IgD-negative memory B cell (primary cell): ENCODE measurements around the gene MAP2K6. TPM values are rescaled to one million over a fixed set of nuclear protein-coding genes. Genes with fewer than 3 reads are reported as not detected.
"Not testable (repeated sequence)": the region's sequence is repeated elsewhere in the genome, so short reads cannot be mapped to it uniquely, and the experiment has no call there.

Source experiments
- H3K27ac Mint-ChIP-seq, 3 donors: one replicate each; pipeline ENCODE4 v1.8.0; 2020 to 2022; ENCODE audit warnings: mild to moderate bottlenecking in 3 of 3, mixed read lengths in 3 of 3, moderate library complexity in 1 of 3
- H3K27me3 Mint-ChIP-seq: one replicate; pipeline ENCODE4 v1.8.0; 2021; ENCODE audit warnings: mixed read lengths
- H3K36me3 Mint-ChIP-seq: one replicate; pipeline ENCODE4 v1.8.0; 2020; ENCODE audit warnings: mild to moderate bottlenecking, mixed read lengths
- H3K4me1 Mint-ChIP-seq, 3 donors: one replicate each; pipeline ENCODE4 v1.8.0; 2020 to 2022; ENCODE audit warnings: mixed read lengths in 3 of 3, mild to moderate bottlenecking in 1 of 3
- H3K4me3 Mint-ChIP-seq, 4 donors: one replicate each; pipeline ENCODE4 v1.8.0; 2020 to 2022; ENCODE audit warnings: mild to moderate bottlenecking in 4 of 4, mixed read lengths in 4 of 4, moderate library complexity in 3 of 4
- H3K9me3 Mint-ChIP-seq, 3 donors: one replicate each; pipeline ENCODE4 v1.8.0; 2020 to 2021; ENCODE audit warnings: mixed read lengths in 3 of 3, mild to moderate bottlenecking in 1 of 3
- polyA plus RNA-seq: library from polyadenylated mRNA; unstranded; fragments of 300-500 nt; fragmentation: Illumina TruSeq; gene quantifications from one replicate; pipeline ENCODE4 v1.2.3, GENCODE V29; 2021

Gene MAP2K6
- polyA plus RNA-seq, 1 donor from 2014 or later = 7.5 TPM

DNA sequence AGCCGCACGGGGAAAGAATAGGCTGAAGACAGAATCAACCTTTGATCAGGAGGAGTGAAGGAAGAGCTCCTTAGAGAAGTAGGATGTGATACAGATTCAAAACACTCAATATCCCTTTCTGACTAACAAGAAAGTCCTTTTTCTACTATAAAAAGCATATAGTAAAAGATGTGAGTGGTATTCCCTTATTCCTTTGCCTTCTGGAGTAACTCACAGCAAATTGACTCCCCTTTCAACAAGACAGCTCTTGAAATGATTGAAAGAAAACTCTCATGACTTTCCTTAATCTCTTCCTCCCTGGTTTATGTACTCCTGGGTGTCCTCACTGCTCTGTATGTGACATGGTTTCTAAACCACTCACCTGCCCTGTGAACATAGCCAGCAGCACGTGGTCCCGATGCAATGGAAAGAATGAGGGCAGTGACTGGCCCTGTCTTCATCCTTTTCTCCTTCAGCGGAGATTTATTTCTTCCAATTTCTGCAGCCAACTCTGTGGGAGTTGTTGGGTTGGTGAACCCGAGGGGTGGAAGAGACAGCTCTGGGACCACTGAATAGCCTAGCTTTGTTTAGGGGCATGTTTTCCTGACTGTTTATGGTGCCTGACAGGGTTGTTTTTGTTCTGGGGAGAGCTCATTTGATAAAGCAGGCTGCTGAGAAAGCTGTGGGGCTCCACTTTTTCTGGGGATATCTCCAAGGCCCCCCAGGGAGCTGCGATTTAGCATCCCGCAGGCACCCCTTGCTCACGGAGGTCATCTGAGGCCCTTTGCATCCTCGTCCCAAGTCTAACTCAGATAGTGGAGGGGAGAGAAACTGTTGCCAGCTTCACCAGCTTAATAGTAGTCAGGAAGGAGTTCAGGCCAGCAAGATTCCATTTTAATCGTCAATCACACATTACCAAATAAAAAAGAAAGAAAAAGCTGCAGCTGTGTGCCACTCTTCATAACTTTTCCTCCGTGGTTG is 46.7 kb downstream of the MAP2K6 start:
- Mint-ChIP-seq H3K4me1 (peaks cover 4 to 18% (median 14%) of the 10 kb centered on the region in 3 donors), H3K9me3 (no peaks in the 10 kb centered on the region), H3K27ac (no peak overlapping the region), H3K27me3 (no peaks in the 10 kb centered on the region), H3K4me3 (no peak overlapping the region), H3K36me3 (no peaks in the 10 kb centered on the region)

DNA sequence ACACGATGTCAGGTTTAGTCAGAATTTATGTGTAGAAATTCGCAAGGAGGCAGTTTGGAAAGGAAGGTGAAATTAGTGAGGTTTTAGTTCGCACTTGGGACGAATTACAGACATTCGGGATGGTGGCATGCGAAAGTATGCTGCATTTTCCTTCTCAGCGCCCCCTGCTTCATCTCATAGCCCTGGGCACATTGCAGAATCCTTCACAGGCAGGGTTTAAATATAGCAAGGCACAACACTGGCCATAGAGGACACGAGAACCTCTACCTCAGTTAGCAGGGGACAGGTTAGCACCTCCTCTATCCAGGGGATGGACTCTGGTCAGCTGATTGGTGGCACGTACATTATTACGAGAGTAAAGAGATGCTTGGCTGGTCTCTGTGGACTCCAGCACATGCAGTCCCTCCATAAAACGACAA is 47.5 kb downstream of the MAP2K6 start:
- Mint-ChIP-seq H3K36me3 (no peaks in the 10 kb centered on the region), H3K9me3 (no peaks in the 10 kb centered on the region), H3K4me3 (no peak overlapping the region), H3K27ac (no peak overlapping the region), H3K4me1 (peaks cover 0 to 15% (median 9%) of the 10 kb centered on the region in 3 donors), H3K27me3 (no peaks in the 10 kb centered on the region)

DNA sequence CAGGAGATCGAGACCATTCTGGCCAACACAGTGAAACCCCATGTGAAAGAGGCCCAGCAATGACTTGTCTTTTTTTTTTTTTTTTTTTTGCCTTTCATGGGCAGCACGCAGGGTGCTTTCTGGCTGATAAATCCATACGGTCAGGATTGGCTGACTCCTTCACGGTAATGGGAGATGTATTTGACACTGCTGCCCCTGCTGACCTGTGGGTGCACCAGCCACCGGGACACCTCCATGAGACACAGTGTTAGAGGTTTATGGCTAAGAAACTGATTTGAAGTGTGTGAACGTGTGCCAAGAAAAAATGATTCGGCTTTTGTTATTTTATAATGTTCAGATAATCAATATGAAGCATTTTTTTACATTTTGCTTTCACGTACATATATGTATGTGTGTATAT is 48.4 kb downstream of the MAP2K6 start:
- no peaks in the 10 kb centered on the region for H3K27me3 Mint-ChIP-seq
- no peak overlapping the region for H3K4me3 Mint-ChIP-seq
- peaks cover 2% of the 10 kb centered on the region for H3K36me3 Mint-ChIP-seq
- H3K9me3 Mint-ChIP-seq = no peaks in the 10 kb centered on the region
- H3K4me1 Mint-ChIP-seq = peaks cover 0 to 9% (median 8%) of the 10 kb centered on the region in 3 donors
- H3K27ac Mint-ChIP-seq = no peak overlapping the region

DNA sequence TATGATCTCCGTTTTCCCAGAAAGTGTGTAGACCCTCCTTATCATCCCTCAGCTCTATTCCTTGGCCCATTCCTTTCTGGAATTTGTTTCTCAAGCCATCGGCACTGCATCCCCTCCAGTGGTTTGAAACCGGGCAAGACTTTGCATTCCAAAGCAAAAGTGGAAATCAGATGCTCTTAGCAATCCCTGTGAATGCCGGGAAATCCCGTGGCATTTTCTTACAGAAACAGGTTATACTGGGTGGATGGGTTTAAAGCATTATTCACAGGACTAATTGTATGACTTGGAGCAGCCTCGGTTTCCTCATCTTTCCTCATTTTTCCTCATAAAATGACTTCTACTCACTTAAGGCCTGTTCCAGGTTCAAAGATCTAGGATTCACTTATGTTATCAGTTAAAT is 52.0 kb downstream of the MAP2K6 start:
- H3K27me3 Mint-ChIP-seq = no peaks in the 10 kb centered on the region
- H3K4me3 Mint-ChIP-seq = peak overlapping the region in 2 of 4 donors; percentile 35 to 79
- H3K4me1 Mint-ChIP-seq = peaks cover 2 to 7% (median 3%) of the 10 kb centered on the region in 3 donors
- no peaks in the 10 kb centered on the region for H3K9me3 Mint-ChIP-seq
- peaks cover 7% of the 10 kb centered on the region for H3K36me3 Mint-ChIP-seq
- H3K27ac Mint-ChIP-seq = no peak overlapping the region

DNA sequence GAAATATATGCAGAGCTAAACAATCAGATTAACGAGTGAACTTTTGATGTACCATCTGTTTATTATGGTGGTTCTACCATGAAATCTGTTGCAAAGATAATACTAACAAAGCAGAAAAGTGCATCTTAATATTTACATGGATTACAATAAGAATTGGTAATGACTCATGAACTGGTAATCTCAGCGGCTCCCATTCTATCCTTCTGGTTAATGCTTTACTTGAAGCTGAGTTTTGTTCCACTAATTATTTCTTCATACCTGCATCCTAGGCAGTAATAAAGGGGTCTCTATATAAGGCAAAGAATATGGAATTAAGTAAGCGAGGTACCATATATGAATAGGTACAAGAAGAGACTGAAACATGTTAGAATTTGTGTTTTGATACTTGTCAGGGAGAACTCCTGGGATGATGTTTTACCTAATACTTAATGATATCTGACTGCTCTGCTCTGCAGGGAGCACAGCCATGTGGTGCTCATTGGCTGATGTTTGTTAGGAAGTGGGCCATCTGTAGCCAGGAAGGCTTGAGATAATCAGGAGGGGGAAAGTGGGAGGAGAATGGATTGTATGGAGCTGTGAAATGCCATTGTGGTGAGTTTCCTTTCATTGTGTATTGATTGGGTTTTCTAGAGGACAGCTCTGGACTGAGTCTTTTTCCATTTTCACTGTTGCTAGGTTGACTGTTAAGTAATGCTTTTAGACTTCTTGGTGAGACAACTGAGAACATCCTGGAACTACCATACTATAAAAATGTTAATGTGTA is 52.6 kb downstream of the MAP2K6 start:
- peaks cover 2 to 7% (median 3%) of the 10 kb centered on the region in 3 donors for H3K4me1 Mint-ChIP-seq
- no peak overlapping the region for H3K4me3 Mint-ChIP-seq
- H3K36me3 Mint-ChIP-seq = peaks cover 7% of the 10 kb centered on the region
- H3K9me3 Mint-ChIP-seq = no peaks in the 10 kb centered on the region
- no peaks in the 10 kb centered on the region for H3K27me3 Mint-ChIP-seq
- no peak overlapping the region for H3K27ac Mint-ChIP-seq

DNA sequence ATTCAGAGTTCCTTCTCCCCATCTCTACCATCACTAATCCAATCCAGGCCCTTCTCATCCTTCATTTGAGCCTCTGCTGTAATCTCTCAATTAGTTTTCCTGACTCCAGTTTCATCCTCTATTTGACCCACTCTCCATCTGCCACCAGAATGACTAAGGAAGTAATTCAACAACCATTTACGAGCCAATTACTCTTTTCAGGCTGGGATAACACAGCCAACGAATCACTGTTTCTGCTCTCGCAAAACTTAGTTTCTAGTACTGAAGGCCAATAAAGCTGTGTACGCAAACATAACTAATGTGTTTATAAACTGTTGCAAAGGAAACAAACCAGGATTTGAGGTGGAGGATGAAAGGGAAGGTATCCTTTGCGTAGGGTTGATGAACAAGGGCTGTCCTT is 53.7 kb downstream of the MAP2K6 start:
- no peak overlapping the region for H3K4me3 Mint-ChIP-seq
- peaks cover 7% of the 10 kb centered on the region for H3K36me3 Mint-ChIP-seq
- H3K9me3 Mint-ChIP-seq = no peaks in the 10 kb centered on the region
- no peak overlapping the region for H3K27ac Mint-ChIP-seq
- peaks cover 2 to 7% (median 2%) of the 10 kb centered on the region in 3 donors for H3K4me1 Mint-ChIP-seq
- H3K27me3 Mint-ChIP-seq = no peaks in the 10 kb centered on the region

DNA sequence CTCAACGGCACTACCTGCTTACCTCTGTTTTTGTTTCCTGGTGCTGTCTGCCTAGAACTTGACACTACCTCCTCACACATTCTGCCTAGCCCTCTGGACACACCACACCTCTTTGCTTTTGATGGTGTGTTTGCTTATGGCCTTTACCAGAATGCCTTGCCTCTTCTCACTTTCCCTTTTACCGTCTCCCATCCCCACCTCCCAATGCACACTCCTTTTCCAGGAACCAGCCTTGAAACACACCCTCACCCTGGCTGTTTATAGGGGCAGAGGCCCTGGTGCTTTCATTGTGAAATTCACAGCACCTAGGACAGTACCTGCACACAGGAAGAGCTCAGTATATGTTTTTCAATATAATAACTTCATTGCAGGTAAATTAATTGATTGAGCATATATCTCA is 56.2 kb downstream of the MAP2K6 start:
- no peaks in the 10 kb centered on the region for H3K27me3 Mint-ChIP-seq
- no peaks in the 10 kb centered on the region for H3K9me3 Mint-ChIP-seq
- H3K36me3 Mint-ChIP-seq = peaks cover 7% of the 10 kb centered on the region
- no peak overlapping the region for H3K4me3 Mint-ChIP-seq
- H3K4me1 Mint-ChIP-seq = peaks cover 2 to 11% (median 2%) of the 10 kb centered on the region in 3 donors
- no peak overlapping the region for H3K27ac Mint-ChIP-seq

DNA sequence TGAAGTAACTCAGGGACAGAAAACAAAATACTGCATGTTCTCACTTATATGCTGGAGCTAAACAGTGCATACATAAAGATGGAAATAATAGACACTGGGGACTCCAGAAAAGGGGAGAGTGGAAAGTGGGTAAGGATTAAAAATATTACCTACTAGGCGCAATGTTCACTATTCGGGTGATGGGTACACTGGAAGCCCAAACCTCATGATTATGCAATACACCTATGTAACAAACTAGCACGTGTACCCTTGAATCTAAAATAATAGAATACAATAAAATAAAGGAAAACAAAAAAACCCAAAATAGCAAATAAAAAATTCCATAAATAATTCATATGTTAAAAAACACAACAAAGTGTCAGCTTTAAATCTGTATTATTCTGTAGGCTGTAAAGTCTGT is 56.9 kb downstream of the MAP2K6 start:
- Mint-ChIP-seq H3K4me1 (peaks cover 2 to 15% (median 2%) of the 10 kb centered on the region in 3 donors), H3K9me3 (no peaks in the 10 kb centered on the region), H3K27me3 (no peaks in the 10 kb centered on the region), H3K27ac (no peak overlapping the region), H3K36me3 (peaks cover 7% of the 10 kb centered on the region), H3K4me3 (no peak overlapping the region)

DNA sequence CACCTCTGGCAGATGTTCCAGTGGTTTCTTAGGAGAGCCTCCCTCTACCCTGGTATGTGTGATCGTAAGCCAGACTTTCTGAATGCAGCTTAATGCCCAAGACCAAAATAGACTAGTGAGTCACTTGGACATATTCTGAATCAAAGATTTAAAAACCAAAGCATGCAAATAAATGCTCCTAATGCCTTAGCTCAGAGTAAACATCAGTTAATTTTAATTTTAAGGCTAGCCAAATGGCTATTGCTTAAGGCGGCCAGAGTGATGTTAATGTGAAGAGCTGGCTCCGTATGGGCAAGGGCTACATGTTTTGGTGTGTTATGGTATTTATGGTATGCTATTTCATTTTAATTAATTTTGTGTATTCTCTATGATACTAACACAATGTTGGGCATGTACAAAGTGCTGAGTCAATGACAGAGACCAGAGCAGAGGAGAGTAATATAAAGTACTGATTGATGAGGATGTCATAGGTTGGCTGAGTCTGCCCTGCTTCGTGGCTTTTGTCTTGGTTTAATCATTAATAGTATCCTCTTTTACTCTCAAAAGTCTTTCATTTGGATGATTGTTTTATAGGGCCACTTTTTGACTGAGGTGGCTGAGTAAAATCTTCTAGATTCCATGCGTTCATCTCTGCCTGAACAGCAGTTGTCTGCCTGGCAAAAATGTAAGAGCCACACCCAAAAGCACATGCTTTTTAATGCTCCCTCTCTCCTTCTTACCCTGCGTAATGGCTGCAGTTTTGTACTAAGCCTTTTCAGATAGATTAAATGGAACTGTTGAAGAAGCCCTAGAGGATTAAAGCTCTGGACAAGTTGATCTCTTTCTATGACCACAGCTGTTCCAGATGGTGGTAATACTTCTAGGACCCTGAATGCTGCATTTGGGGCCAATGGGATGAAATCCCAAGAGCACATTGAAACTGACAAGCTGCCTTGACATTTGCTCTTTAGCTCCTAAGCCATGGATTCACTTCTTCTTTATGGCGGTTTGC is 59.6 kb downstream of the MAP2K6 start:
- no peak overlapping the region for H3K27ac Mint-ChIP-seq
- H3K36me3 Mint-ChIP-seq = peaks cover 3% of the 10 kb centered on the region
- H3K4me1 Mint-ChIP-seq = peaks cover 4 to 10% (median 9%) of the 10 kb centered on the region in 3 donors
- no peaks in the 10 kb centered on the region for H3K27me3 Mint-ChIP-seq
- H3K4me3 Mint-ChIP-seq = no peak overlapping the region
- no peaks in the 10 kb centered on the region for H3K9me3 Mint-ChIP-seq

DNA sequence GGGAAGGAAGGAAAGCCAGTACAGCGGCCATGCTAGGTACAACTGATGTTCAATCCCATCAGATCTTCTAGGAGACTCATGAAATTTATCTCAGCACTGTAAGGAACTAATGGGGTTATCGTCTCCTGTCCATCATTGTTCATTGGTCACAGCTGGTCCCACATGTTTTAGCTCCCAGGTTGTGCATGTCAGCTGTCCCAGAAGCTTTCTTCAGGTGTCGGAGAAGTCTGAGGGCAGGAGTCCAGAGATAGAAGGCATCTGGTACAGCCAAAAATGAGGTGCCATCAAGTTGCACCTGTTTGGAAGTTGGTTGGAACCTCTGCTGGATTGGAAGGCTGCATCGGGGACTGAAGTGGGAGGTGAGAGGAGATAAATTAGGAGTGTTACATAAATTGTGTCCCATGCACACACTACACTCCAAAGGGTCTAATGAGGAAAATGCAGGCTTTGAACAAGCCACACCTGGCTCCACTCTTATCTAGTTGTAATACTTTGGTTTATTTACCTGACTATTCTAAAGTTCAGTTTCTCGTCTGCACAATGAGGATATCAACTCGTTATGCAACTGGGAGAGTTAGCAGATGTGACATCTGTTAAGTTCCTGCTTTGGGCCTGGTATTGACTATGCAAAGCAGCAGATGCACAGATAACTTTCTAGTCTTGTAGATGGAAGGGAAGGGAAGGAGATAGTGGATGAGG is 62.9 kb downstream of the MAP2K6 start:
- Mint-ChIP-seq H3K27me3 (no peaks in the 10 kb centered on the region), H3K4me3 (no peak overlapping the region), H3K36me3 (peaks cover 4% of the 10 kb centered on the region), H3K9me3 (no peaks in the 10 kb centered on the region), H3K27ac (peak overlapping the region in 1 of 3 donors; percentile 67), H3K4me1 (peaks cover 4 to 10% (median 9%) of the 10 kb centered on the region in 3 donors)

DNA sequence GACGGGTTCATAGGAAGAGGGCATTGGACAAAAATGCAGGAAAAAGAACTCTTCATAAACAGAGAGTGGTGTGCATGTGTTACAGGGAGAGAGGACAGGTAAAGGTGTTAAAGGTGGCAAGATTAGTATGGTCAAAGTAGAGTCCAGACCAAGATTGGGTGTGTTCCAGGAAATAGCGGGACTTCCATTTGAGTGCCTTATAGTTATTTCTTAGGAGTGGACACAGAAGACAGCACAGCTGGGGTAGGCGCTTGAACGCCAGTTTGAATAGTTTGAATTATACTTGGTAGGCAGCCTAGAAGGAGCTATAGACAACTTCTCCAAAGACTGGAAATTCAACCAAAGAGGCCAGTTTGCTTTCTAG is 63.4 kb downstream of the MAP2K6 start:
- peaks cover 4 to 14% (median 10%) of the 10 kb centered on the region in 3 donors for H3K4me1 Mint-ChIP-seq
- H3K27ac Mint-ChIP-seq = no peak overlapping the region
- no peaks in the 10 kb centered on the region for H3K27me3 Mint-ChIP-seq
- H3K36me3 Mint-ChIP-seq = peaks cover 4% of the 10 kb centered on the region
- H3K4me3 Mint-ChIP-seq = no peak overlapping the region
- H3K9me3 Mint-ChIP-seq = no peaks in the 10 kb centered on the region

DNA sequence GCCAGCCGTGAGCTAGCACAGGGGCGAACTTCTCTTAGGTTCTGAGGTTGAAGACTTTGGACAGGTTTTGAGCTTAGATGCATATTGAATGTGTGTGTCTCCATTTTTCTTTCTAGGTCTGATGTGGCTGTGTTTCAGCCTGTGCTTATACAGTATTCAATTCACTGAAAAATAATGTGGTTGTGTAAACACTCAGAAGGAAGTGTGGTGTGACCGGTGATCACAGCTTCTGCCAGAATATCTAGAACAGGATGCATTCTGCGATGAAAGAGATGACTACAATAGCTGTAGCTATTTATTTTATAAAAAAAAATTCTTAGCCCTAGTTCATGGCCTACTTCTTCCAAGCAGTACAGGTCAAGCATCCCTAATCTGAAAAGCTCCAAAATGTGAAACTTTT is 64.4 kb downstream of the MAP2K6 start:
- H3K27me3 Mint-ChIP-seq = no peaks in the 10 kb centered on the region

DNA sequence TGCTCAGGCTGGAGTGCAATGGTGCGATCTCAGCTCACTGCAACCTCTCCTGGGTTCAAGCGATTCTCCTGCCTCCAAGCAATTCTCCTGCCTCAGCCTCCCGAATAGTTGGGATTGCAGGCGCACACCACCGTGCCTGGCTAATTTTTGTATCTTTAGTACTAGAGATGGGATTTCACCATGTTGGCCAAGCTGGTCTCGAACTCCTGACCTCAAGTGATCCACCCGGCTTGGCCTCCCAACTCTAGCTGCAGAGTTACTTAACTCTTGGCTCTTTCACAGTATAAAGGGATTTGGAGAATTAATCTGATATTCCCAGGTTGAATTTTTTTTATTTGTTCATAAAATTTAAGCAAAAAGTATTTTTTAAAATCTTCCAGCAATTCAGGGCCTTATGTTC is 65.3 kb downstream of the MAP2K6 start:
- not testable (repeated sequence) for H3K36me3 Mint-ChIP-seq, H3K27ac Mint-ChIP-seq, H3K27me3 Mint-ChIP-seq, H3K9me3 Mint-ChIP-seq, H3K4me3 Mint-ChIP-seq
- peaks cover 4 to 11% (median 10%) of the 10 kb centered on the region in 3 donors for H3K4me1 Mint-ChIP-seq

More for the DNA sequence above, 64.4 kb downstream of the MAP2K6 start:
- Mint-ChIP-seq H3K4me3 (no peak overlapping the region), H3K4me1 (peaks cover 4 to 11% (median 10%) of the 10 kb centered on the region in 3 donors), H3K27ac (peak overlapping the region in 1 of 3 donors; percentile 24), H3K36me3 (peaks cover 4% of the 10 kb centered on the region), H3K9me3 (no peaks in the 10 kb centered on the region)

DNA sequence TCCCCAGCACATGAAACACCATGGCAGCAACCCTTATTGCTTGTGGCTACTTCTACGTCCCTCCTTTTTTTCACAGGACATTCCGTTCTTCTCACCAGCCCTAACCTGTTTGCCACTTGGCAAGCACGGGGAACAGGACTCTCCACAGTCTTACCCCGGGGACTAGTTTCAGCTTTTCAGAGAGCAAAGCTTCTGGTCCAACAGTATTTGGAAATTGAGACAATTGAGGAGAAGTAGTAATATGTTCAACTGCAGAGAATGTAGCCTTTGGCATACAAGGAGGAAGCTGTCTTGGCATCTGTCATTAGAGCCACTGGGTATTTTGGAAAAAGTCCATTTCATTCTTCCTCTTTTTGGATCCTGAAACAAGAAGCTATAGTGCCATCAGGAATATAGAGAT is 65.7 kb downstream of the MAP2K6 start:
- no peaks in the 10 kb centered on the region for H3K27me3 Mint-ChIP-seq
- H3K4me1 Mint-ChIP-seq = peaks cover 4 to 11% (median 10%) of the 10 kb centered on the region in 3 donors
- H3K36me3 Mint-ChIP-seq = peaks cover 4% of the 10 kb centered on the region
- no peaks in the 10 kb centered on the region for H3K9me3 Mint-ChIP-seq
- H3K27ac Mint-ChIP-seq = peak overlapping the region in 1 of 3 donors; percentile 31
- no peak overlapping the region for H3K4me3 Mint-ChIP-seq
